ENCODE measurements around the gene CORO7.

The CORO7 gene

DNA sequence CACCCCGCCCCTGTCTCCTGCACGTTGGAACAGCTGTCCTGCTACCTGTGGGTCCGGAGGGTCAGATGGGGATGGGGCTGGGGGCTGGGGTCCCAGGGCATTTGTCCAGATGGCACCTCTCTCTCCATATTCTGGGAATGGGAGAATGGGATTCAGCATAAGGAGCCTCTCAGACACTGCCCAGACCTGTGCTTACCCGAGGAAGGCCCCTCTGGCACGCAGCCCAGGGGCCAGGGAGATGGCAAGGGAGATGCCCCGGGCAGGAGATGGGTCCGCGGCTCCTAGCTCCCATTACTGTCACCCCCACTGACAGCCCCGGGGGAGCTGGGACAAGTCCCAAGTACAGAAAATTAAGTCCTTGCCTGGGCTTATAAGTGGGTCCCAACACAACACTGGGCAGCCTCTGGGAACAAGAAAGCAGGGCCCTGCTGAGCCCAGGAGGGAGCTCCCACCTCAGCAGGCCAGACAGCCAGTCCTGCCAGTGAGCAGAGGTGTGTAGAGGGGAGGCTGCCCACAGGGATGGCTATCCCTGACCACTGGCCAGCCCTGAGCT is 43.0 kb downstream of the CORO7 start:
- DNase-seq (ENCODE audit: low read depth in 1 of 2, low spot score in 1 of 2) = no peak

DNA sequence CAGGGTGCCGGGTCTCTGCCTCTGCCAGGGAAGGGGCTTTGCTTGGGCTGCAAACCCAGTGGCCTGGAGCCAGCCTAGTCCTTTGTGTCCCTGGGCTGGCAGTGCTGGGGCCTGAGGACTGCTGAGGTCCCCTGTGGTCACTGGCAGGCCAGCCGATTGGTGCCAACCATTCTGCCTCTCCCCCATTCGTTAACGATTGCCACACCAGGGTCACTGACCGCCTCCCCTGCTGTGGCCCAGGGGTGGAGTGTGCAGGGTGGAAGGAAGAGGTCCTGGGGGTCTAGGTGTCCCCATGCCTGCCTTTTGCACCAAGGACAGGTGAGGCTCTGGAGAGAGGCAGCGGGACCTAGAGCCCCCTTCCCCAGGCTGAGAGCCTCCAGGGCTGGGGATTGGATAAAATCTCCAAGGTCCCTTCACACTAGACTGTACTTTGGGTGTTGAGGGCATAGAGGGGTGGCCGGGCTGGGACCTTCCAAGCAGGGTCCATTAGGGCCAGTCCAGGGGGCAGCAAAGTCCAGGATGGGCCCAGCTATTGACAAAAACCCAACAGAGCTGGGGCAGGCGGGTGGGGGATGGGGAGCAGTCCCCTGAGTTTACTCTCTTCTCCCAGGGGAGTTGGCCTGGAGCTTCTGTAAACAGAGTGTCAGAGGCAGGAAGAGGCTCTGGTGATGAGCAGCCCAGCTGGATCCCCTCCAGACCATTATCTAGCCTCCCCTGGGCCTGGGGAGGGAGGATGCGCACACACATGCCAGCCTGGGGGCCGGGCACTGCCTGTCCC is 43.6 kb downstream of the CORO7 start:
- H3K27me3 ChIP-seq (ENCODE audit: insufficient read depth, poor library complexity, severe bottlenecking) = no peaks in the 10 kb centered on the region
- TF ChIP-seq SPI1 (IDR thresholded peaks at IDR 0.05; ENCODE audit: borderline replicate concordance, low read depth) (no peak), GABPA (IDR thresholded peaks at IDR 0.05; ENCODE audit: low read depth) (no peak), POLR2AphosphoS5 (IDR thresholded peaks at IDR 0.05; ENCODE audit: low read depth) (no peak)
- TF ChIP-seq, protein P1, sequence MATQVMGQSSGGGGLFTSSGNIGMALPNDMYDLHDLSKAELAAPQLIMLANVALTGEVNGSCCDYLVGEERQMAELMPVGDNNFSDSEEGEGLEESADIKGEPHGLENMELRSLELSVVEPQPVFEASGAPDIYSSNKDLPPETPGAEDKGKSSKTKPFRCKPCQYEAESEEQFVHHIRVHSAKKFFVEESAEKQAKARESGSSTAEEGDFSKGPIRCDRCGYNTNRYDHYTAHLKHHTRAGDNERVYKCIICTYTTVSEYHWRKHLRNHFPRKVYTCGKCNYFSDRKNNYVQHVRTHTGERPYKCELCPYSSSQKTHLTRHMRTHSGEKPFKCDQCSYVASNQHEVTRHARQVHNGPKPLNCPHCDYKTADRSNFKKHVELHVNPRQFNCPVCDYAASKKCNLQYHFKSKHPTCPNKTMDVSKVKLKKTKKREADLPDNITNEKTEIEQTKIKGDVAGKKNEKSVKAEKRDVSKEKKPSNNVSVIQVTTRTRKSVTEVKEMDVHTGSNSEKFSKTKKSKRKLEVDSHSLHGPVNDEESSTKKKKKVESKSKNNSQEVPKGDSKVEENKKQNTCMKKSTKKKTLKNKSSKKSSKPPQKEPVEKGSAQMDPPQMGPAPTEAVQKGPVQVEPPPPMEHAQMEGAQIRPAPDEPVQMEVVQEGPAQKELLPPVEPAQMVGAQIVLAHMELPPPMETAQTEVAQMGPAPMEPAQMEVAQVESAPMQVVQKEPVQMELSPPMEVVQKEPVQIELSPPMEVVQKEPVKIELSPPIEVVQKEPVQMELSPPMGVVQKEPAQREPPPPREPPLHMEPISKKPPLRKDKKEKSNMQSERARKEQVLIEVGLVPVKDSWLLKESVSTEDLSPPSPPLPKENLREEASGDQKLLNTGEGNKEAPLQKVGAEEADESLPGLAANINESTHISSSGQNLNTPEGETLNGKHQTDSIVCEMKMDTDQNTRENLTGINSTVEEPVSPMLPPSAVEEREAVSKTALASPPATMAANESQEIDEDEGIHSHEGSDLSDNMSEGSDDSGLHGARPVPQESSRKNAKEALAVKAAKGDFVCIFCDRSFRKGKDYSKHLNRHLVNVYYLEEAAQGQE (IDR thresholded peaks at IDR 0.05; ENCODE audit: insufficient replicate concordance, low read depth) = no peak
- TF ChIP-seq, protein P2, sequence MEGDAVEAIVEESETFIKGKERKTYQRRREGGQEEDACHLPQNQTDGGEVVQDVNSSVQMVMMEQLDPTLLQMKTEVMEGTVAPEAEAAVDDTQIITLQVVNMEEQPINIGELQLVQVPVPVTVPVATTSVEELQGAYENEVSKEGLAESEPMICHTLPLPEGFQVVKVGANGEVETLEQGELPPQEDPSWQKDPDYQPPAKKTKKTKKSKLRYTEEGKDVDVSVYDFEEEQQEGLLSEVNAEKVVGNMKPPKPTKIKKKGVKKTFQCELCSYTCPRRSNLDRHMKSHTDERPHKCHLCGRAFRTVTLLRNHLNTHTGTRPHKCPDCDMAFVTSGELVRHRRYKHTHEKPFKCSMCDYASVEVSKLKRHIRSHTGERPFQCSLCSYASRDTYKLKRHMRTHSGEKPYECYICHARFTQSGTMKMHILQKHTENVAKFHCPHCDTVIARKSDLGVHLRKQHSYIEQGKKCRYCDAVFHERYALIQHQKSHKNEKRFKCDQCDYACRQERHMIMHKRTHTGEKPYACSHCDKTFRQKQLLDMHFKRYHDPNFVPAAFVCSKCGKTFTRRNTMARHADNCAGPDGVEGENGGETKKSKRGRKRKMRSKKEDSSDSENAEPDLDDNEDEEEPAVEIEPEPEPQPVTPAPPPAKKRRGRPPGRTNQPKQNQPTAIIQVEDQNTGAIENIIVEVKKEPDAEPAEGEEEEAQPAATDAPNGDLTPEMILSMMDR (IDR thresholded peaks at IDR 0.05; ENCODE audit: insufficient read depth, low read length) = no peak
- no peak overlapping the region for H3K4me3 ChIP-seq (replicated peaks; ENCODE audit: insufficient read depth, low read length)
- DNase-seq (ENCODE audit: low read depth in 1 of 2, low spot score in 1 of 2) = no peak
- no peak overlapping the region for H3K27ac ChIP-seq (replicated peaks)

More for the DNA sequence above, 43.0 kb downstream of the CORO7 start:
- TF ChIP-seq, protein P2 (IDR thresholded peaks at IDR 0.05; ENCODE audit: insufficient read depth, low read length) = no peak
- TF ChIP-seq POLR2AphosphoS5 (IDR thresholded peaks at IDR 0.05; ENCODE audit: low read depth) (no peak), SPI1 (IDR thresholded peaks at IDR 0.05; ENCODE audit: borderline replicate concordance, low read depth) (no peak), GABPA (IDR thresholded peaks at IDR 0.05; ENCODE audit: low read depth) (no peak)
- TF ChIP-seq, protein P1 (IDR thresholded peaks at IDR 0.05; ENCODE audit: insufficient replicate concordance, low read depth) = no peak
- Histone ChIP-seq H3K4me3 (replicated peaks; ENCODE audit: insufficient read depth, low read length) (no peak overlapping the region), H3K27me3 (ENCODE audit: insufficient read depth, poor library complexity, severe bottlenecking) (no peaks in the 10 kb centered on the region), H3K27ac (replicated peaks) (no peak overlapping the region)

DNA sequence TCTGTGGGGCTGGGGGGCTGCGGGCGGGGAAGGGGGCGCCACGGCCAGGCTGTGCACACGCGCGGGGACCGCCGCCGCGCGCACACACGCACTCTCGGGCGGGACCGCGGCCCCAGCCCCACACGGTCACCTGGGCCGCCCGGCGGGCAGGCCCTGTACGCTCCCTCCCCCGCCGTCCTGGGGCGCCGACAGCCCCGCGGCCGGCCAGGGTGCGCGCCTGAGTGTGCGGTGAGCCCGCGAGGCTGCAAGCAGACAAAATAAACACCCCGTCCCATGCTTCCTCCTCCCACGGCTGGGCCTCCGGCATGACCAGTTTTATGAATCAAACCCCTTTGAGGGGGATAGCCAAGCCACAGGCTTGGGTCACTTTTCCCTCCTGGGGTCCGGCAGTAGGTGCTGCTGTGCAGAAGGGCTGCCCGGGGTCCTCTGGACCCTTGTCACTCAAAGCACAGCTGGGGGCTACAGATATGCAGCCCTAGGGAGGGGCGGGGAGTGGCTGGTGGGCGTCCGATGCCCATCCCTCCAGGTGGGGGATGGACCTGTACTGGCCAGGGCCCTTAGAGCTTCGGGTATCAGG is 44.3 kb downstream of the CORO7 start:
- Histone ChIP-seq H3K27me3 (ENCODE audit: insufficient read depth, poor library complexity, severe bottlenecking) (no peaks in the 10 kb centered on the region), H3K27ac (replicated peaks) (no peak overlapping the region), H3K4me3 (replicated peaks; ENCODE audit: insufficient read depth, low read length) (no peak overlapping the region)
- DNase-seq (ENCODE audit: low read depth in 1 of 2, low spot score in 1 of 2) = no peak
- no peak for TF ChIP-seq SPI1 (IDR thresholded peaks at IDR 0.05; ENCODE audit: borderline replicate concordance, low read depth)
- no peak for TF ChIP-seq GABPA (IDR thresholded peaks at IDR 0.05; ENCODE audit: low read depth)

DNA sequence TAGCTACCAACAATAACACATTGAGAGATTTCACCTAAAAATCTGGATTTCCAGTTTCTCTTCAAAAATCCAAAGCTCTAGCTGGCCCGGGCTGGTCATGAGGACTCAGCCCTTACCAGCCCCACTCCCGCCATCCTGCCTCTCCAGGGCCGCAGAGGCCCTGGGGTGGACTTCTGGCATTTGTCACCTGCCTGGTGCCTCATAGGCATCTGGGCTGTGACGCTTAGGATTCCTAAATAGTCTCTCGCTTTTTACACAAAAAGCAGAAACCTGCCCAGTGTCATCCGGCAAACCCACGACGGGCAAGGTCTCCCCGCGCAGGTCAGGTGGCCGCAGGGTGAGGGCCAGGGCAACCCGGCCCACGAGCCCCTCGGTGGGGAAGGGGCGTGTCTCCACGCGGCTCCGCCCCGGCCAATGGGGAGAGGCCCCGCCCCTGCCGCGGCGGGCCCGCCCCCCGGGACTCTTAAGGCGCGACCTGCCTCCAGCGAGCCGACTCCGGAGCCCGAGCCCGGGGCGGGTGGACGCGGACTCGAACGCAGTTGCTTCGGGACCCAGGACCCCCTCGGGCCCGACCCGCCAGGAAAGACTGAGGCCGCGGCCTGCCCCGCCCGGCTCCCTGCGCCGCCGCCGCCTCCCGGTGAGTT is 44.9 kb downstream of the CORO7 start, which contains the start of gene VASN:
Gene VASN (plus strand): TSS at position 492 of the 644 bp plus-strand sequence. CDS start 9,030 bp downstream, outside the sequence.
- no peak for DNase-seq (ENCODE audit: low read depth in 1 of 2, low spot score in 1 of 2)
- no peak within 1 kb of the TSS for H3K4me3 ChIP-seq (replicated peaks; ENCODE audit: insufficient read depth, low read length)
- TF ChIP-seq, protein P1 (IDR thresholded peaks at IDR 0.05; ENCODE audit: insufficient replicate concordance, low read depth) = no peak
- TF ChIP-seq SPI1 (IDR thresholded peaks at IDR 0.05; ENCODE audit: borderline replicate concordance, low read depth) = no peak
- TF ChIP-seq GABPA (IDR thresholded peaks at IDR 0.05; ENCODE audit: low read depth) = no peak
- TF ChIP-seq POLR2AphosphoS5 (IDR thresholded peaks at IDR 0.05; ENCODE audit: low read depth) = no peak
- TF ChIP-seq, protein P2 (IDR thresholded peaks at IDR 0.05; ENCODE audit: insufficient read depth, low read length) = no peak
- no peak within 1 kb of the TSS for H3K27ac ChIP-seq (replicated peaks)
- H3K27me3 ChIP-seq (ENCODE audit: insufficient read depth, poor library complexity, severe bottlenecking) = no peaks in the 10 kb centered on the region

All from HL-60 (cell line).